ENCODE data around the gene AGPAT1. TPM values are rescaled to one million over a fixed set of nuclear protein-coding genes. Genes with fewer than 3 reads are reported as not detected.
A peak's percentile ranks its signal among the peaks of the same experiment; 100 is the strongest.

Gene AGPAT1
- total RNA-seq, 2 experiments from 2014 or later, result 24.5 to 28.1 TPM

DNA sequence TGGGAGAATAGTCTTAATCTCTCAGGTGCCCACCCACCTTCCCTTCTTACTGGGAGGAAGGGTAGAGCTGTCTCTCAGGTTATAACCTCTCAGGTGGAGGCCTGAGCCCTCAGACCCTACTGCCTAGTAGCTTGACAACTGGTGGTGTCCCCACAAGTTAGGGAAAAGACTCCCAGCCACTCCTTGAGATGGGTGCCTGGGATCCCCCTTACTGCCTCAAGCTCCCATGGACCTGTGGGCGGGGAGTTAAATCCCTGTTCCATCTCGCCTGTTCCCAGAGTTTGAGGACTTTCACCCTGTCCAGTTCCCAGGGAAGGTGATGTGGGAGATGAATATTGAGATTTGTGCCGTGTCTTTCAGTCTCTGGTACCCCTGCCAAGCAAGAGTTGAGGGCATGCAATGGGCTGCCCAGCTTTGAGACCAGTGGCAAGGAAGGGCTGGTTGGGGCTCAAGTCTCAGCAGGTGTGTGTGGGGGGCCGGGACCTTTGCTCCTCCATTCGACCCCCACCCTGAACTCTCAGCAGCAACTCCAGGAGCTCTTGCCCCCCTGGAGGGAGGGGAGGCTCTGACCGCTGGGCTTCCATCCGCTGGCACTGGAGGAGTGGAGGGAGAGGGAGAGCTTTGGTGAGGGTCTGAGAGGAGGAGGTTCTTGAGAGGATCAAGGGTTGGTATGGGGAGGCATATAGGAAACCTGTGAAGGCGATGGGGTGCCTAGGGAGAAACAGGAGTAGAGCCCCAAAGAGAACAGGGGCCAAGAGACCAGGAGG, 15.2 kb upstream of the AGPAT1 start:
- Histone ChIP-seq H3K79me2 (ENCODE audit: insufficient read depth, low read depth, low read length) (peaks cover 31% of the 10 kb centered on the region; the same call in 1 of the 2 replicates), H2AFZ (ENCODE audit: low read length) (no peak overlapping the region), H3K4me1 (ENCODE audit: insufficient read depth, low read length, poor library complexity, severe bottlenecking) (peaks cover 67% of the 10 kb centered on the region), H3K4me2 (ENCODE audit: low read length) (peak overlapping the region; percentile 86), H4K20me1 (ENCODE audit: insufficient read depth, low read length) (no peaks in the 10 kb centered on the region), H3K27ac (ENCODE audit: low read depth, low read length, poor library complexity, severe bottlenecking) (peak overlapping the region; percentile 79), H3K9me2 (ENCODE audit: insufficient read depth, low read length) (no peaks in the 10 kb centered on the region), H3K36me3 (ENCODE audit: insufficient read depth, low read length) (peaks cover 27% of the 10 kb centered on the region), H3K4me3 (ENCODE audit: low read depth, low read length, poor library complexity, severe bottlenecking) (peak overlapping the region; percentile 92), H3K9me3 (ENCODE audit: low read length) (no peaks in the 10 kb centered on the region)
- no peak for DNase-seq (ENCODE audit: low spot score)
- TSS peak; percentile 83 for BruUV-seq (replicated peaks)
- POLR2A ChIA-PET, result interaction anchor here (0.6 to 3.3 kb wide), 3 partner anchors 12 to 256 kb away, joined by 7 to 16 read pairs (median 11); partner anchors contain the start of gene AGPAT1
- no peak for TF ChIP-seq EZH2phosphoT487 (IDR thresholded peaks at IDR 0.05; ENCODE audit: borderline replicate concordance, low read depth, low read length)
- TF ChIP-seq, protein P1, sequence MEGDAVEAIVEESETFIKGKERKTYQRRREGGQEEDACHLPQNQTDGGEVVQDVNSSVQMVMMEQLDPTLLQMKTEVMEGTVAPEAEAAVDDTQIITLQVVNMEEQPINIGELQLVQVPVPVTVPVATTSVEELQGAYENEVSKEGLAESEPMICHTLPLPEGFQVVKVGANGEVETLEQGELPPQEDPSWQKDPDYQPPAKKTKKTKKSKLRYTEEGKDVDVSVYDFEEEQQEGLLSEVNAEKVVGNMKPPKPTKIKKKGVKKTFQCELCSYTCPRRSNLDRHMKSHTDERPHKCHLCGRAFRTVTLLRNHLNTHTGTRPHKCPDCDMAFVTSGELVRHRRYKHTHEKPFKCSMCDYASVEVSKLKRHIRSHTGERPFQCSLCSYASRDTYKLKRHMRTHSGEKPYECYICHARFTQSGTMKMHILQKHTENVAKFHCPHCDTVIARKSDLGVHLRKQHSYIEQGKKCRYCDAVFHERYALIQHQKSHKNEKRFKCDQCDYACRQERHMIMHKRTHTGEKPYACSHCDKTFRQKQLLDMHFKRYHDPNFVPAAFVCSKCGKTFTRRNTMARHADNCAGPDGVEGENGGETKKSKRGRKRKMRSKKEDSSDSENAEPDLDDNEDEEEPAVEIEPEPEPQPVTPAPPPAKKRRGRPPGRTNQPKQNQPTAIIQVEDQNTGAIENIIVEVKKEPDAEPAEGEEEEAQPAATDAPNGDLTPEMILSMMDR (conservative IDR thresholded peaks at IDR 0.05; ENCODE audit: low read length), result no peak
- CTCF ChIA-PET (ENCODE audit: unreplicated experiment), result no interaction called here
- intact Hi-C loops (cut with micrococcal nuclease; ENCODE audit: unreplicated experiment), result no loop called here

DNA sequence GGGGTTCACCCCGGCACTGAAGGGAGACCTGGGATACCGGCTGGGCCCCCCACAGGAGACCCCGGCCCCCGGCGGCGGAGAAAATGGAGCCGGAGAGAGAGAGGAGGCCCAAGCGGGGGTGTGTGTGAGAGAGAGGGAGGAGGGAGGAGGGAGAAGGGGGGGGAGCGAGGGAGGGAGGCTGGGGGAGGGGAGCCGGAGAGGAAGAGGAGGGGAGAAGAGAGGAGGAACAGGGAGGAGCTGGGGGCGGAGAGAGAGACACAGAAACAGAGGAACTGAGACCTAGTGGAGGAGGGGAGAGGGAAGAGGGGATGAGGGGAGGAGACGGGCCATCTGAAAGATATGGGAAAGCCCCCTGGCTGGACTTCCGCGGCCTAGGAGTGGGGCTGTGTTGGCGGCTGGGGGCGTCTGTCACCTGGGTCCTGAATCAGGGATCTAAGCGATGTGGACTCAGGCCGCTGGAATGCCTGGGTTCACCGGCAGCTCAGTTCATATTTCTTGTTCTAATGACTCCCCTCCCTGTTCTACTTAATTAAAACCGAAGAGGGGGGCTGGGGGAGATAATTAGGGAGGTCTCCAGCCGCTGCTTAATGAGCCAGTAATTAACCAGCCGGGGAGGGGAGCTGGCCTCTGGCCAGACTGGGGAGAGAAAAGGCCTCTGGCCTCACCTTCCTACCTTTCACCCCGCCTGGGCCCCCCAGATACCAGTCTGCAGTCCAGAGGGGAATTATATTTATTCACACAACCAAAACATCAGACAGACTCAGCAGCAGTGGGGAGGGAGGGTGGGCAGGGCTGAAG, 14.4 kb upstream of the AGPAT1 start, which contains the start of gene PBX2:
Gene PBX2, minus strand, starts transcription at position 149 of the 798 bp plus-strand sequence. CDS start 287 bp downstream, outside the sequence.
- peak; percentile 90 for DNase-seq (ENCODE audit: low spot score)
- Histone ChIP-seq H3K9me3 (ENCODE audit: low read length) (no peaks in the 10 kb centered on the region), H4K20me1 (ENCODE audit: insufficient read depth, low read length) (no peaks in the 10 kb centered on the region), H3K4me2 (ENCODE audit: low read length) (peak within 1 kb of the TSS; percentile 86), H3K79me2 (ENCODE audit: insufficient read depth, low read depth, low read length) (peaks cover 31% of the 10 kb centered on the region; the same call in 1 of the 2 replicates), H3K27ac (ENCODE audit: low read depth, low read length, poor library complexity, severe bottlenecking) (peak within 1 kb of the TSS; percentile 79), H2AFZ (ENCODE audit: low read length) (no peak within 1 kb of the TSS), H3K4me3 (ENCODE audit: low read depth, low read length, poor library complexity, severe bottlenecking) (peak within 1 kb of the TSS; percentile 92), H3K36me3 (ENCODE audit: insufficient read depth, low read length) (peaks cover 30% of the 10 kb centered on the region), H3K9me2 (ENCODE audit: insufficient read depth, low read length) (no peaks in the 10 kb centered on the region), H3K4me1 (ENCODE audit: insufficient read depth, low read length, poor library complexity, severe bottlenecking) (peaks cover 68% of the 10 kb centered on the region)
- POLR2A ChIA-PET, result interaction anchor here (0.8 to 3.3 kb wide), 3 partner anchors 11 to 782 kb away, joined by 3 to 16 read pairs (median 11); partner anchors contain the start of gene AGPAT1
- TF ChIP-seq, protein P1 (conservative IDR thresholded peaks at IDR 0.05; ENCODE audit: low read length), result no peak
- no peak for TF ChIP-seq EZH2phosphoT487 (IDR thresholded peaks at IDR 0.05; ENCODE audit: borderline replicate concordance, low read depth, low read length)
- TSS peak; percentile 85 for BruUV-seq (replicated peaks)
- CTCF ChIA-PET (ENCODE audit: unreplicated experiment), result interaction anchor here (0.6 kb wide), 1 partner anchor 331 kb away, joined by 3 read pairs; no protein-coding TSS in a partner anchor
- intact Hi-C loops (cut with micrococcal nuclease; ENCODE audit: unreplicated experiment), result no loop called here
